K562 (cell line): ENCODE data around the gene DOK7. TPM values are rescaled to one million over a fixed set of nuclear protein-coding genes. Genes with fewer than 3 reads are reported as not detected.

Experiments used
- ATAC-seq: fragments of 200-7000 bp; cut with Tn5 transposase; 3 replicates; pipeline ENCODE4 v1.9.1; 2020; ENCODE audit warnings: moderate library complexity
- BruUV-seq: library from RNA; stranded (reverse); fragments of 400-500 nt; replicated peaks from 2 replicates; lab custom pipeline; 2021; lab: Mats Ljungman, UMichigan
- CTCF ChIA-PET: fragments of 300-600 bp; formaldehyde crosslinking; extraction: SDS; loops from one replicate; lab custom pipeline; 2021; ENCODE audit warnings: low intra/inter-chr PET ratio; lab: Yijun Ruan, JAX
- POLR2A ChIA-PET: fragments of 300-600, 350-650 bp; sonication (Branson Sonifier 250); formaldehyde crosslinking; extraction: SDS; loops from one replicate; lab custom pipeline; 2021; ENCODE audit warnings: antibody characterized with exemption, inconsistent platforms; lab: Yijun Ruan, JAX
- DNase-seq, 4 experiments: peaks; one replicate each; pipeline versions ENCODE4 v3.0.0 to v3.0.0-alpha.2; 2011 to 2018; ENCODE audit warnings: low spot score in 3 of 4, mixed read lengths in 3 of 4; ENCODE audit errors: extremely low read depth in 1 of 4
- FAIRE-seq: peaks from 2 replicates; lab custom pipeline; 2011; peaks lifted over from hg19 to GRCh38; lab: Jason Lieb, UNC
- H2AFZ ChIP-seq: 2 replicates; pipeline ENCODE4 v1.6.0; 2011; ENCODE audit warnings: low read depth, low read length, control low read depth, inconsistent platforms
- H3K27ac ChIP-seq: fragments of 200-600 bp; 3 replicates; pipeline ENCODE4 v1.8.0; 2011; ENCODE audit warnings: low read depth, mild to moderate bottlenecking, control low read depth, inconsistent platforms, low read length, moderate library complexity, mixed read lengths; ENCODE audit errors: extremely low read depth
- H3K27me3 ChIP-seq, 2 experiments: fragments of 300-600 bp in 1 of 2; 2 replicates in 1 of 2; 3 replicates in 1 of 2; pipeline versions ENCODE4 v1.6.0 to v1.8.0; 2011; ENCODE audit warnings: inconsistent platforms in 2 of 2, low read length in 2 of 2, mild to moderate bottlenecking in 1 of 2, mixed read lengths in 1 of 2, moderate library complexity in 1 of 2; ENCODE audit not compliant: control insufficient read depth in 2 of 2, insufficient read depth in 2 of 2
- H3K36me3 ChIP-seq: fragments of 300-600 bp; 3 replicates; pipeline ENCODE4 v1.8.0; 2011; ENCODE audit warnings: mild to moderate bottlenecking, low read length, inconsistent platforms; ENCODE audit not compliant: control insufficient read depth, insufficient read depth
- H3K4me1 ChIP-seq, 2 experiments: fragments of 200-600 bp in 1 of 2; replicated peaks in 1 of 2; 2 replicates in 1 of 2; 3 replicates in 1 of 2; pipeline versions ENCODE4 v1.5.1 to v1.8.0; 2011; ENCODE audit warnings: inconsistent platforms in 2 of 2, low read length in 2 of 2, mild to moderate bottlenecking in 1 of 2, mixed read lengths in 1 of 2, moderate library complexity in 1 of 2; ENCODE audit not compliant: control insufficient read depth in 2 of 2, insufficient read depth in 2 of 2
- H3K4me2 ChIP-seq: 2 replicates; pipeline ENCODE4 v1.6.1; 2011; ENCODE audit warnings: low read length, control low read depth, inconsistent platforms, mixed read lengths; ENCODE audit not compliant: insufficient read depth
- H3K4me3 ChIP-seq: fragments of 200-600 bp; sonication (generic), shearing (Covaris generic); 2 replicates; pipeline ENCODE4 v1.5.1; 2016; ENCODE audit warnings: control low read depth, inconsistent platforms
- H3K79me2 ChIP-seq: fragments of 200-600 bp; 3 replicates; pipeline ENCODE4 v1.8.0; 2011; ENCODE audit warnings: low read length, inconsistent platforms; ENCODE audit not compliant: control insufficient read depth, insufficient read depth
- H3K9ac ChIP-seq, 2 experiments: 2 replicates each; pipeline versions ENCODE4 v1.6.0 to v1.6.1; 2011; ENCODE audit warnings: low read depth in 2 of 2, low read length in 2 of 2, control low read depth in 1 of 2, inconsistent platforms in 1 of 2, mild to moderate bottlenecking in 1 of 2, mixed read lengths in 1 of 2; ENCODE audit not compliant: insufficient read depth in 1 of 2
- H3K9me1 ChIP-seq: one replicate; pipeline ENCODE4 v1.6.0; 2011; ENCODE audit warnings: inconsistent platforms, mild to moderate bottlenecking, low read length, moderate library complexity; ENCODE audit not compliant: control insufficient read depth, insufficient read depth
- H3K9me3 ChIP-seq: replicated peaks from 2 replicates; pipeline ENCODE4 v1.5.1; 2011; ENCODE audit warnings: low read depth, low read length, inconsistent platforms; ENCODE audit not compliant: control insufficient read depth, insufficient read depth
- H4K20me1 ChIP-seq: replicated peaks from 2 replicates; pipeline ENCODE4 v1.6.1; 2011; ENCODE audit warnings: low read length, inconsistent platforms, mixed read lengths; ENCODE audit not compliant: control insufficient read depth, insufficient read depth
- ATF4 ChIP-seq: fragments of 450-650 bp; formaldehyde crosslinking; IDR thresholded peaks from 2 replicates; pipeline ENCODE4 v1.4.0; 2022; ENCODE audit warnings: mild to moderate bottlenecking, moderate library complexity
- ETS2 ChIP-seq: IDR thresholded peaks from 2 replicates; pipeline ENCODE4 v1.6.1; 2016; ENCODE audit warnings: borderline replicate concordance, missing genetic modification characterization, mild to moderate bottlenecking, moderate library complexity, missing compliant biosample characterization; ENCODE audit not compliant: poor library complexity, severe bottlenecking
- GABPB2 ChIP-seq: fragments of 250-450 bp; sonication (Bioruptor Pico); conservative IDR thresholded peaks from 2 replicates; pipeline ENCODE4 v1.5.1; 2021; ENCODE audit warnings: mild to moderate bottlenecking
- NFATC3 ChIP-seq: fragments of 450-650 bp; IDR thresholded peaks from 2 replicates; pipeline ENCODE4 v1.6.1; 2017; ENCODE audit warnings: mild to moderate bottlenecking
- PCBP1 ChIP-seq: fragments of 200-400 bp; formaldehyde crosslinking; IDR thresholded peaks from 2 replicates; pipeline ENCODE4 v1.6.1; 2018; ENCODE audit warnings: mild to moderate bottlenecking, low read depth, low read length; ENCODE audit not compliant: poor library complexity, severe bottlenecking
- RAD51 ChIP-seq: fragments of 450-650 bp; IDR thresholded peaks from 2 replicates; pipeline ENCODE4 v1.7.1; 2016; ENCODE audit warnings: low read depth, mild to moderate bottlenecking, borderline replicate concordance
- RBBP5 ChIP-seq: fragments of 200-600 bp; sonication (generic); IDR thresholded peaks from 2 replicates; pipeline ENCODE4 v1.6.1; 2012; ENCODE audit warnings: borderline replicate concordance, mild to moderate bottlenecking, low read length, control low read depth, inconsistent platforms; ENCODE audit not compliant: insufficient read depth, poor library complexity, severe bottlenecking
- TGIF2 ChIP-seq: sonication (generic); formaldehyde crosslinking; IDR thresholded peaks from 2 replicates; pipeline ENCODE4 v1.8.1; 2022; ENCODE audit warnings: mild to moderate bottlenecking, missing genetic modification reagents, moderate library complexity
- USF1 ChIP-seq: sonication (generic); formaldehyde crosslinking; IDR thresholded peaks from 2 replicates; pipeline ENCODE4 v1.9.0; 2022; ENCODE audit warnings: mild to moderate bottlenecking, missing genetic modification reagents
- ZBTB34 ChIP-seq: fragments of 250-450 bp; sonication (Bioruptor Pico); IDR thresholded peaks from 2 replicates; pipeline ENCODE4 v1.8.0; 2021; ENCODE audit warnings: mild to moderate bottlenecking, moderate library complexity
- ZFX ChIP-seq: sonication (generic); formaldehyde crosslinking; IDR thresholded peaks from 2 replicates; pipeline ENCODE4 v1.8.0; 2022; ENCODE audit warnings: mild to moderate bottlenecking, missing genetic modification reagents, moderate library complexity
- ZNF511 ChIP-seq: sonication (generic); formaldehyde crosslinking; IDR thresholded peaks from 2 replicates; pipeline ENCODE4 v1.8.0; 2022; ENCODE audit warnings: mild to moderate bottlenecking, missing genetic modification reagents
- WGBS: fragments of 100-300 bp; shearing (Covaris generic); methylation state at CpG from one replicate; pipeline ENCODE4 v1.1.6; 2016; ENCODE audit warnings: low coverage, mixed read lengths; ENCODE audit not compliant: insufficient coverage; ENCODE audit errors: missing lambda C conversion rate; 5-methylcytosine and 5-hydroxymethylcytosine counted together
- in situ Hi-C: fragments of 300-500 bp; cut with MboI; formaldehyde crosslinking; loops from 4 replicates; pipeline ENCODE4 v1.15.0; 2018; ENCODE audit warnings: inconsistent platforms, mixed read lengths
- intact Hi-C: fragments of 100-400 bp; cut with micrococcal nuclease; formaldehyde crosslinking; loops from 2 replicates; pipeline ENCODE4 v1.14.2; 2022
- polyA plus RNA-seq, 8 experiments: library from polyadenylated mRNA; depleted of rRNA in 4 of 8; stranded (reverse) in 5 of 8; unstranded in 3 of 8; fragments of >200 nt; fragmentation: Nextera tagmentation in 2 of 8; fragmentation: Illumina TruSeq in 1 of 8; extraction: Ambion mirVana in 2 of 8; extraction: Trizol in 1 of 8; gene quantifications; 2 replicates each; pipeline versions ENCODE4 v1.2.1 to v1.2.3, GENCODE V29; 2011 to 2014; ENCODE audit warnings: inconsistent platforms in 1 of 8, missing spikeins in 1 of 8
- total RNA-seq, 7 experiments: library from RNA; depleted of rRNA in 6 of 7; stranded (reverse); fragments of >200 nt in 6 of 7; fragmentation: Illumina TruSeq in 2 of 7; extraction: Trizol in 2 of 7; gene quantifications; 2 replicates each; pipeline versions ENCODE4 v1.2.1 to v1.2.3, GENCODE V29; 2011 to 2021; ENCODE audit warnings: low replicate concordance in 1 of 7
- TF ChIP-seq, protein P1 (sequence below), 3 experiments: fragments of 200-800 bp in 1 of 3; fragments of 250-450 bp in 1 of 3; fragments of 450-650 bp in 1 of 3; sonication (Bioruptor Pico) in 1 of 3; sonication (Bioruptor generic) in 1 of 3; formaldehyde crosslinking in 1 of 3; IDR thresholded peaks; 2 replicates each; pipeline versions ENCODE4 v1.6.1 to v1.8.0; 2016 to 2022; ENCODE audit warnings: mild to moderate bottlenecking in 2 of 3, missing genetic modification characterization in 2 of 3, missing compliant biosample characterization in 1 of 3, moderate library complexity in 1 of 3

Gene DOK7
- total and polyA plus RNA-seq, 9 of the 15 experiments (the other 6 are each of a cell fraction or from before 2014, with no cell fraction given): not detected

DNA sequence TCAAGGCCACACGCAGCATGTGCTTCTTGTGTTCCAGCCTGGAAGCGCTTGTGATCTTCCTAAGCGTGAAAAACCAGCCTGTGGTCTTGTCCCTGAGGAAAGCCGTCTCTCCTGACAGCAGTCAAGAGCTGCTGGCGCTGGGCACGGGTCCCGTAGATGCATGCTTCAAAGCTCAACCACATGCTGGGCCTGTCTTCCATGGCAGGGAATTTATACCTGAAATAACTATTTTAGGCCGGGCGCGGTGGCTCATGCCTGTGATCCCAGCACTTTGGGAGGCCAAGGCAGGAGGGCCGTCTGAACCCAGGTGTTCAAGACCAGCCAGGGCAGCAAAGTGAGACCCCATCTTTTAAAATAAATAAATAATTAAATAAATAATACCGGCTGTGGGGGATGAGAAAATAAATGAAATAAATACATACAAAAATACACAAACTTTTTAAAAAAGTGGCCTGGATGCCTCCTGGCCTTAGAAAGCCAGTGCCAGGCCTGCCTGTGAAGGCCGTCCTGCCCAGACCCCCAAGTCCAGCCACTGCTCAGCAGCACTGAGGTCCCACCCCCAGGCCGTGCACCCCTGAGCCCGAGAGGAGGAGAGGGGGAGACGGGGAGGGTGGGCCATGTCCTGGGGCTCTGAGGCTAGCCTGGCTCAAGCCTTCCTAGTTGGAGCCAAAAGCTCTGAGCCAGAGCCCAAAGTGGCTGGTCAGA is 58.7 kb downstream of the DOK7 start:
- H3K9me1 ChIP-seq: no peaks in the 10 kb centered on the region
- no TSS peak for BruUV-seq
- no peak overlapping the region for H2AFZ ChIP-seq
- ChIA-PET POLR2A (interaction anchor here (1.4 kb wide), 1 partner anchor 8 kb away, joined by 6 read pairs; no protein-coding TSS in a partner anchor), CTCF (no interaction called here)
- no peak for ATAC-seq
- no peak for FAIRE-seq
- no peak overlapping the region; a peak in 2 of 4 replicates for H3K9ac ChIP-seq
- in situ Hi-C loops (no loop called here), intact Hi-C loops (no loop called here)
- no peak overlapping the region for H3K4me3 ChIP-seq
- 93% methylated on average over 15 of the region's 16 CpGs for WGBS
- H3K79me2 ChIP-seq: no peaks in the 10 kb centered on the region; the same call in 2 of the 3 replicates
- no peak overlapping the region for H3K27ac ChIP-seq
- no peak for DNase-seq
- H4K20me1 ChIP-seq: peaks cover 7% of the 10 kb centered on the region; the same call in 1 of the 2 replicates
- peaks cover 80% of the 10 kb centered on the region; the same call in 2 of the 3 replicates for H3K36me3 ChIP-seq
- peaks cover 0 to 21% of the 10 kb centered on the region in 2 experiments; a peak in 2 of 5 replicates for H3K4me1 ChIP-seq
- H3K27me3 ChIP-seq: no peaks in the 10 kb centered on the region
- H3K9me3 ChIP-seq: no peaks in the 10 kb centered on the region
- H3K4me2 ChIP-seq: no peak overlapping the region
- no peak for TF ChIP-seq ETS2 (tag)
- TF ChIP-seq, protein P1, sequence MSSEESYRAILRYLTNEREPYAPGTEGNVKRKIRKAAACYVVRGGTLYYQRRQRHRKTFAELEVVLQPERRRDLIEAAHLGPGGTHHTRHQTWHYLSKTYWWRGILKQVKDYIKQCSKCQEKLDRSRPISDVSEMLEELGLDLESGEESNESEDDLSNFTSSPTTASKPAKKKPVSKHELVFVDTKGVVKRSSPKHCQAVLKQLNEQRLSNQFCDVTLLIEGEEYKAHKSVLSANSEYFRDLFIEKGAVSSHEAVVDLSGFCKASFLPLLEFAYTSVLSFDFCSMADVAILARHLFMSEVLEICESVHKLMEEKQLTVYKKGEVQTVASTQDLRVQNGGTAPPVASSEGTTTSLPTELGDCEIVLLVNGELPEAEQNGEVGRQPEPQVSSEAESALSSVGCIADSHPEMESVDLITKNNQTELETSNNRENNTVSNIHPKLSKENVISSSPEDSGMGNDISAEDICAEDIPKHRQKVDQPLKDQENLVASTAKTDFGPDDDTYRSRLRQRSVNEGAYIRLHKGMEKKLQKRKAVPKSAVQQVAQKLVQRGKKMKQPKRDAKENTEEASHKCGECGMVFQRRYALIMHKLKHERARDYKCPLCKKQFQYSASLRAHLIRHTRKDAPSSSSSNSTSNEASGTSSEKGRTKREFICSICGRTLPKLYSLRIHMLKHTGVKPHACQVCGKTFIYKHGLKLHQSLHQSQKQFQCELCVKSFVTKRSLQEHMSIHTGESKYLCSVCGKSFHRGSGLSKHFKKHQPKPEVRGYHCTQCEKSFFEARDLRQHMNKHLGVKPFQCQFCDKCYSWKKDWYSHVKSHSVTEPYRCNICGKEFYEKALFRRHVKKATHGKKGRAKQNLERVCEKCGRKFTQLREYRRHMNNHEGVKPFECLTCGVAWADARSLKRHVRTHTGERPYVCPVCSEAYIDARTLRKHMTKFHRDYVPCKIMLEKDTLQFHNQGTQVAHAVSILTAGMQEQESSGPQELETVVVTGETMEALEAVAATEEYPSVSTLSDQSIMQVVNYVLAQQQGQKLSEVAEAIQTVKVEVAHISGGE (CRISPR knock-in tag; IDR thresholded peaks at IDR 0.05): no peak
- TF ChIP-seq ZBTB34 (CRISPR knock-in tag): no peak
- TF ChIP-seq NFATC3: no peak
- no peak for TF ChIP-seq USF1 (CRISPR knock-in tag)
- no peak for TF ChIP-seq TGIF2
- TF ChIP-seq RAD51: no peak
- no peak for TF ChIP-seq ATF4 (CRISPR knock-in tag)
- no peak for TF ChIP-seq PCBP1
- TF ChIP-seq GABPB2 (CRISPR knock-in tag): no peak
- TF ChIP-seq ZFX: no peak
- TF ChIP-seq ZNF511 (CRISPR knock-in tag): no peak
- TF ChIP-seq RBBP5: no peak
